ENCODE results near the gene ZFP91.

ZFP91 gene

GRCh38 chr11:58591659-58592058 is 12.8 kb downstream of the ZFP91 start:
- Histone ChIP-seq H3K36me3 (ENCODE audit: insufficient read depth) (no peaks in the 10 kb centered on the region), H3K27ac (peak overlapping the region; percentile 41; the same call in 1 of the 2 replicates), H3K9ac (no peak overlapping the region), H3K4me1 (ENCODE audit: low read depth, poor library complexity, severe bottlenecking) (peaks cover 65% of the 10 kb centered on the region), H3K27me3 (ENCODE audit: insufficient read depth, low read depth) (no peaks in the 10 kb centered on the region), H3K79me2 (ENCODE audit: insufficient read depth, low read depth) (peaks cover 85% of the 10 kb centered on the region), H4K20me1 (ENCODE audit: insufficient read depth) (no peaks in the 10 kb centered on the region), H3K4me3 (IDR thresholded peaks at IDR 0.05; ENCODE audit: insufficient read depth, low read depth, low read length) (no peak overlapping the region), H2AFZ (ENCODE audit: low read depth) (no peak overlapping the region), H3K4me2 (peak overlapping the region; percentile 50)
- no peak for TF ChIP-seq CTCF (conservative IDR thresholded peaks at IDR 0.05; ENCODE audit: low read depth, low read length)

- TF ChIP-seq CTCF (conservative IDR thresholded peaks at IDR 0.05; ENCODE audit: low read depth, low read length) = no peak
- Histone ChIP-seq H3K4me3 (IDR thresholded peaks at IDR 0.05; ENCODE audit: insufficient read depth, low read depth, low read length) (no peak overlapping the region), H3K27me3 (ENCODE audit: insufficient read depth, low read depth) (no peaks in the 10 kb centered on the region), H3K27ac (peak overlapping the region; percentile 41; the same call in 1 of the 2 replicates), H3K9ac (peak overlapping the region; percentile 18; the same call in 1 of the 2 replicates), H3K4me1 (ENCODE audit: low read depth, poor library complexity, severe bottlenecking) (peaks cover 74% of the 10 kb centered on the region), H4K20me1 (ENCODE audit: insufficient read depth) (no peaks in the 10 kb centered on the region), H3K79me2 (ENCODE audit: insufficient read depth, low read depth) (peaks cover 85% of the 10 kb centered on the region), H2AFZ (ENCODE audit: low read depth) (no peak overlapping the region), H3K4me2 (peak overlapping the region; percentile 50; the same call in 1 of the 2 replicates), H3K36me3 (ENCODE audit: insufficient read depth) (no peaks in the 10 kb centered on the region)
These were observed 14.1 kb downstream of the ZFP91 start for GRCh38 chr11:58592760-58593472.

GRCh38 chr11:58594826-58595225 is 16.0 kb downstream of the ZFP91 start:
- Histone ChIP-seq H4K20me1 (ENCODE audit: insufficient read depth) (no peaks in the 10 kb centered on the region), H3K27me3 (ENCODE audit: insufficient read depth, low read depth) (no peaks in the 10 kb centered on the region), H3K36me3 (ENCODE audit: insufficient read depth) (no peaks in the 10 kb centered on the region), H3K4me2 (no peak overlapping the region), H3K4me1 (ENCODE audit: low read depth, poor library complexity, severe bottlenecking) (peaks cover 76% of the 10 kb centered on the region), H3K9ac (no peak overlapping the region), H2AFZ (ENCODE audit: low read depth) (no peak overlapping the region), H3K79me2 (ENCODE audit: insufficient read depth, low read depth) (peaks cover 86% of the 10 kb centered on the region), H3K27ac (no peak overlapping the region), H3K4me3 (IDR thresholded peaks at IDR 0.05; ENCODE audit: insufficient read depth, low read depth, low read length) (no peak overlapping the region)
- TF ChIP-seq CTCF (conservative IDR thresholded peaks at IDR 0.05; ENCODE audit: low read depth, low read length) = no peak

GRCh38 chr11:58596621-58597020 is 17.8 kb downstream of the ZFP91 start:
- Histone ChIP-seq H3K79me2 (ENCODE audit: insufficient read depth, low read depth) (peaks cover 86% of the 10 kb centered on the region), H3K9ac (no peak overlapping the region), H3K27ac (no peak overlapping the region), H3K27me3 (ENCODE audit: insufficient read depth, low read depth) (no peaks in the 10 kb centered on the region), H3K4me3 (IDR thresholded peaks at IDR 0.05; ENCODE audit: insufficient read depth, low read depth, low read length) (no peak overlapping the region), H3K4me2 (no peak overlapping the region), H3K36me3 (ENCODE audit: insufficient read depth) (no peaks in the 10 kb centered on the region), H4K20me1 (ENCODE audit: insufficient read depth) (no peaks in the 10 kb centered on the region), H2AFZ (ENCODE audit: low read depth) (no peak overlapping the region), H3K4me1 (ENCODE audit: low read depth, poor library complexity, severe bottlenecking) (peaks cover 58% of the 10 kb centered on the region)
- no peak for TF ChIP-seq CTCF (conservative IDR thresholded peaks at IDR 0.05; ENCODE audit: low read depth, low read length)

All from KMS-11 (cell line).